Glomerular endothelial cell (primary cell): ENCODE measurements around the gene PUM1. TPM values are rescaled to one million over a fixed set of nuclear protein-coding genes. Genes with fewer than 3 reads are reported as not detected.

Experiments
- total RNA-seq: library from RNA; depleted of rRNA; stranded (reverse); fragments of >200 nt; gene quantifications from 2 replicates; pipeline ENCODE4 v1.2.3, GENCODE V29; 2015

PUM1 gene
- total RNA-seq, 1 donor from 2014 or later: 74.7 TPM

Other genes with a start within 250 kb of the PUM1 start
- 64.3 and 79.5 TPM in 2 replicates for gene SDC3, start 157.0 kb downstream of the PUM1 start, total RNA-seq
- gene NKAIN1, start 174.2 kb upstream of the PUM1 start, total RNA-seq: 0.15 TPM in 1 of 2 replicates, not detected in the other
- 58.5 and 64.4 TPM in 2 replicates for gene SNRNP40, start 231.1 kb upstream of the PUM1 start, total RNA-seq
- gene ZCCHC17, start 231.3 kb upstream of the PUM1 start, total RNA-seq: 28.2 and 44.0 TPM in 2 replicates